GM23338 (cell line): ENCODE data around the gene KAZALD1.

Experiments
- CREB1 ChIP-seq: fragments of 250-450 bp; sonication (Bioruptor Pico); IDR thresholded peaks from 2 replicates; pipeline ENCODE4 v1.5.0; 2020; ENCODE audit warnings: low read depth, mild to moderate bottlenecking, moderate library complexity
- CTCF ChIP-seq, 2 experiments: fragments of 200-600 bp in 1 of 2; sonication (generic) in 1 of 2; conservative IDR thresholded peaks; 2 replicates each; pipeline versions ENCODE4 v1.5.1 to v1.6.1; 2016 to 2017; ENCODE audit warnings: antibody characterized with exemption in 2 of 2, low read depth in 2 of 2, mild to moderate bottlenecking in 2 of 2, moderate library complexity in 1 of 2
- ETS1 ChIP-seq: IDR thresholded peaks from 2 replicates; pipeline ENCODE4 v1.6.1; 2016; ENCODE audit warnings: antibody characterized with exemption
- EZH2 ChIP-seq: fragments of 200-600 bp; sonication (generic); IDR thresholded peaks from one replicate; pipeline ENCODE4 v1.8.0; 2017; ENCODE audit warnings: antibody characterized with exemption, mild to moderate bottlenecking, low read depth; ENCODE audit not compliant: unreplicated experiment
- EZH2phosphoT487 ChIP-seq: fragments of 200-600 bp; sonication (generic); IDR thresholded peaks from one replicate; pipeline ENCODE4 v1.8.1; 2018; ENCODE audit warnings: antibody characterized with exemption; ENCODE audit not compliant: unreplicated experiment
- JUNB ChIP-seq: IDR thresholded peaks from one replicate; pipeline ENCODE4 v1.6.1; 2016; ENCODE audit warnings: antibody characterized with exemption; ENCODE audit not compliant: unreplicated experiment
- NANOG ChIP-seq: IDR thresholded peaks from 2 replicates; pipeline ENCODE4 v1.6.1; 2016; ENCODE audit warnings: antibody characterized with exemption, borderline replicate concordance
- POLR2AphosphoS5 ChIP-seq: IDR thresholded peaks from 2 replicates; pipeline ENCODE4 v1.6.1; 2016; ENCODE audit warnings: antibody characterized with exemption, low read depth
- REST ChIP-seq: IDR thresholded peaks from one replicate; pipeline ENCODE4 v1.6.1; 2018; ENCODE audit warnings: antibody characterized with exemption; ENCODE audit not compliant: unreplicated experiment
- ZNF462 ChIP-seq: fragments of 250-450 bp; sonication (Bioruptor Pico); IDR thresholded peaks from 2 replicates; pipeline ENCODE4 v1.5.0; 2020; ENCODE audit warnings: mild to moderate bottlenecking, moderate library complexity

- TF ChIP-seq CTCF (conservative IDR thresholded peaks at IDR 0.05; ENCODE audit: low read depth in 2 of 2) (no peak), EZH2phosphoT487 (no peak), JUNB (no peak), REST (no peak), EZH2 (no peak), POLR2AphosphoS5 (no peak), CREB1 (CRISPR knock-in tag) (no peak), NANOG (no peak), ZNF462 (CRISPR knock-in tag) (no peak), ETS1 (no peak)
Observed at GRCh38 chr10:101028446-101029337, 33.1 kb upstream of the KAZALD1 start.
